ENCODE results near the gene BRWD1. TPM values are rescaled to one million over a fixed set of nuclear protein-coding genes. Genes with fewer than 3 reads are reported as not detected.

The BRWD1 gene
- total and polyA plus RNA-seq, 5 experiments from 2014 or later: 26.3 to 121 (median 42.6) TPM

Other genes with a start within 250 kb of the BRWD1 start
- 10 to 100 TPM; 10.7 to 16.1 TPM for gene PSMG1, start 130.2 kb downstream of the BRWD1 start, total RNA-seq
- gene PSMG1, start 130.2 kb downstream of the BRWD1 start, polyA plus RNA-seq: 10 to 100 TPM; 27.3 to 39.0 (median 36.8) TPM
- gene HMGN1, start 35.5 kb upstream of the BRWD1 start, total RNA-seq: 100 to 1,000 TPM; 252 to 263 TPM
- 100 to 1,000 TPM; 248 to 285 (median 249) TPM for gene HMGN1, start 35.5 kb upstream of the BRWD1 start, polyA plus RNA-seq
- gene LCA5L, start 132.1 kb upstream of the BRWD1 start, total RNA-seq: under 1 TPM; 0.23 to 0.77 TPM
- gene LCA5L, start 132.1 kb upstream of the BRWD1 start, polyA plus RNA-seq: under 1 TPM in 1 of 3 donors, not detected in 2; 0.95 TPM
- 1 to 10 TPM; 2.8 to 3.5 TPM for gene SH3BGR, start 138.3 kb upstream of the BRWD1 start, total RNA-seq
- 1 to 10 TPM; 2.1 to 5.7 (median 4.3) TPM for gene SH3BGR, start 138.3 kb upstream of the BRWD1 start, polyA plus RNA-seq

Data from naive thymus-derived CD8-positive, alpha-beta T cell (primary cell).